ENCODE data around the gene RYR3.

Gene RYR3

DNA sequence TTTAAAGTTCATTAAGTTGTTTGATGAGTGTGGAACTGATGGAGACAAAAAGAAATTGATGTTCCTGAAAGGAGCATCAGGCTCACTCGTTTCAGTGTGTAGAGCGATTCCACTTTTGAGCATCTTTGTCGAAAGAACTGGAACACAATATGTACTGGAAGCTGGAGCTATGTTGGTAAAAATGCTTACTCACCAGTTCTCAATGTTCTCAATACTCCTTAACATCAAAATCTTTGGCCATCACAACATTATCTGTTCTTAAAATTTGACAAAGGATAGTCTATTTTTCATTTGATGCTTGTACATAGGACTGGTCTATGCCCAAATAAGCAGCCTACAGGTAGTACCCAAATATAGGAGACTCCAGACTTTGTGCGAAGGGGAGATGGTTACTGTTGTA, 18.7 kb downstream of the RYR3 start:
- Mint-ChIP-seq H3K27me3 (peaks cover 53% of the 10 kb centered on the region), H3K9me3 (peaks cover 4% of the 10 kb centered on the region), H3K4me1 (no peaks in the 10 kb centered on the region), H3K27ac (ENCODE audit: low read depth) (no peak overlapping the region), H3K36me3 (ENCODE audit: insufficient read depth) (no peaks in the 10 kb centered on the region), H3K4me3 (no peak overlapping the region)
- DNase-seq (ENCODE audit: low spot score in 2 of 2) = no peak
- no peak for ATAC-seq (replicated peaks; ENCODE audit: extremely low read depth, poor library complexity, severe bottlenecking)

DNA sequence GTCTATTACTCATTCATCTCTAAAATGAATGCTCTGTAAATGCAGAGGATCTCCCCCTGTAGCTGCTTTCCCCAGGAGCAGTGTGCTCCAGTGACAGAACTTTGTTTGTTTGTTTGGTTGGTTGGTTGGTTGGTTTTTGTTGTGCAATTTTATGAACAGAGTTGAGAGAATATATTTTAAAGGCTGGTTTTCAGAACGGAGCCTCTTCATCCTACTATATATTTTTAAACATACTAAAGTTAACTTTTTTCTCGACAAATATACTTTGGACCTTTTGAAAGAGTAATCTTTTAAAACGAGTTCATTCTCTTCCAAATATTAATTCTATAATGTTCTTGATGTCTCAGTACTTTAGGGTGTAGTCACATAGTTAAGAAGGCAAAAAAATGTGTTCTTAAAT, 20.2 kb downstream of the RYR3 start:
- ATAC-seq (replicated peaks; ENCODE audit: extremely low read depth, poor library complexity, severe bottlenecking) (no peak), DNase-seq (ENCODE audit: low spot score in 2 of 2) (no peak)
- Mint-ChIP-seq H3K27ac (ENCODE audit: low read depth) (no peak overlapping the region), H3K27me3 (peaks cover 53% of the 10 kb centered on the region), H3K4me1 (no peaks in the 10 kb centered on the region), H3K9me3 (peaks cover 4% of the 10 kb centered on the region), H3K4me3 (no peak overlapping the region), H3K36me3 (ENCODE audit: insufficient read depth) (no peaks in the 10 kb centered on the region)

DNA sequence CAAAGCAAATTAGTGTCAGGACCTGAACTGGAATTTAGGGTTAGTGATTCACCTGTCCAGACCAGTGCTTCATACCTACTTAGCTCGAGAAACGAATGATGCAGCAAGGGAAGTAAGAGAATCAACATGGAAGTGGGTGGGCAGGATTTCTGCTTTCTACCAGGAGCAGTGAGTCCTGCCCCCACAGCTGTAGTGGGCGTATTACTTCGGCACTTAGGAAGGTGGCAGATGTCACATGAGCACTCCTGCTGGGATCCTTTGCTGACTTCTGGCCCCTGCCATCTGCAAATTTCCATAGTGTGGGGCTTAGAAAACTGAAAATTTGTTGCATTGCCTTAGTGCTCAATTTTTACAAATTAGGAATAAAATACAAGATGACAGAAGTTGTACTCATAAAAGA, 31.2 kb downstream of the RYR3 start:
- ATAC-seq (replicated peaks; ENCODE audit: extremely low read depth, poor library complexity, severe bottlenecking) = no peak

DNA sequence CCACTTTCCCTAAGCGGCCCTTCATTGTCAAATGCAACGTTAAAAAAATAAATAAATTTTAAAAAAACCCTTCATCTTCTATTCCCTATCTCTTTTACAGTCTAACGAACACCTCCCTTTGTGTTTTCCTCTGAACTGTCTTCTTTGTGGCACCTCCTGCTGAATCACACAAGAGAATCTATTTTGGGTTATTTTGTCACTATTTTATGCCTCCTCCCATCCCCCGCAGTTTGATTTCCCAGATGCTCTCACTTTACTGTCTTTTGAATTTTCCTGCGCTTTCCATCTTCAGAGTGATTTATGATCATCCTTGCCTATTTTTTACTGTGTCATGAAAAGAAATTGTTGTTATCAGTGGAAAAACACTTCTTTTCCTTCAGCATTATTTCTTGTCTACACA, 32.5 kb downstream of the RYR3 start:
- Mint-ChIP-seq H3K27me3 (no peaks in the 10 kb centered on the region), H3K4me3 (no peak overlapping the region), H3K36me3 (ENCODE audit: insufficient read depth) (no peaks in the 10 kb centered on the region), H3K27ac (ENCODE audit: low read depth) (no peak overlapping the region), H3K9me3 (peaks cover 5% of the 10 kb centered on the region), H3K4me1 (no peaks in the 10 kb centered on the region)
- no peak for ATAC-seq (replicated peaks; ENCODE audit: extremely low read depth, poor library complexity, severe bottlenecking)
- no peak for DNase-seq (ENCODE audit: low spot score in 2 of 2)

More for the DNA sequence above, 31.2 kb downstream of the RYR3 start:
- H3K9me3 Mint-ChIP-seq = peaks cover 5% of the 10 kb centered on the region
- no peak overlapping the region for H3K27ac Mint-ChIP-seq (ENCODE audit: low read depth)
- no peak for DNase-seq (ENCODE audit: low spot score in 2 of 2)
- no peaks in the 10 kb centered on the region for H3K27me3 Mint-ChIP-seq
- no peaks in the 10 kb centered on the region for H3K4me1 Mint-ChIP-seq
- H3K4me3 Mint-ChIP-seq = no peak overlapping the region
- H3K36me3 Mint-ChIP-seq (ENCODE audit: insufficient read depth) = no peaks in the 10 kb centered on the region

DNA sequence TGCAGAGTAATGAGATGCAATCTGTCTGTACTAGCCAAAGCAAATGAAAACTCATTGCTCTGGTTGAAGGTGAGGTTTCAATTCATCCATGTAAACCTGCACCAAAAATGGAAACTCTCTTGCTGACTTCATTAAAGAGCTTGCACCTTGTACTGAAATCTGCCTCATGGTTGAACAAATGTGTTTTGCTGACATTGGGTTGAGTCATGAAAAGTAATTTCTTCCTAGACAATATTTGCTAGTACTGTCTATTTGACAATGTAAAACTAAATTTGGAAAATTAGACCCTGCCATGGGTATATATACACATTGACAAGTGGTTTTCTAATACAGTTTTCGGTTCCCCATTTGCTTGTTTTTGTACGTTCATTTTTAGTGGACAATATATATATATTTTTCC, 33.3 kb downstream of the RYR3 start:
- H3K27me3 Mint-ChIP-seq = no peaks in the 10 kb centered on the region
- ATAC-seq (replicated peaks; ENCODE audit: extremely low read depth, poor library complexity, severe bottlenecking) = no peak
- no peak overlapping the region for H3K27ac Mint-ChIP-seq (ENCODE audit: low read depth)
- H3K36me3 Mint-ChIP-seq (ENCODE audit: insufficient read depth) = no peaks in the 10 kb centered on the region
- DNase-seq (ENCODE audit: low spot score in 2 of 2) = no peak
- H3K4me1 Mint-ChIP-seq = no peaks in the 10 kb centered on the region
- peaks cover 4% of the 10 kb centered on the region for H3K9me3 Mint-ChIP-seq
- H3K4me3 Mint-ChIP-seq = no peak overlapping the region

DNA sequence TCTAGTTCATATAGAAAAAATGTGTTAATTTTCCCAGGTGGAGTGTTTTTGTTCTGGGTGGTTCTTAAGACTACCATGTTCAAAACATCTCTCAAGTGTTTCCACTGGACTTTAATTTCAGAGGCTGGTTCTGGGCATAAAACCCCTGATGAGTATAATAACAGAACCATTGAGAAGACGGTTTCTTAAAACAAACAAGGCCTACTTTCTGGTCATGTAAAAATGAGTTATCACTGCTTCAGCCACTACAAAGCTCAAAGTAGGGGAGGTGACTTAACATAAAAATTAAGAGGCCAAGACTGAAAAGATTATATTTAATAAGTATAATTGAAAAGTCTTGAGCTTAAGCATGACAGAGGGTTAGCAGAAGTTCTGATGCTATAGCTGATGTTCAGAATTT, 33.8 kb downstream of the RYR3 start:
- no peak overlapping the region for H3K27ac Mint-ChIP-seq (ENCODE audit: low read depth)
- H3K4me3 Mint-ChIP-seq = no peak overlapping the region
- no peaks in the 10 kb centered on the region for H3K9me3 Mint-ChIP-seq
- no peaks in the 10 kb centered on the region for H3K27me3 Mint-ChIP-seq
- H3K4me1 Mint-ChIP-seq = no peaks in the 10 kb centered on the region
- DNase-seq (ENCODE audit: low spot score in 2 of 2) = no peak
- no peaks in the 10 kb centered on the region for H3K36me3 Mint-ChIP-seq (ENCODE audit: insufficient read depth)
- ATAC-seq (replicated peaks; ENCODE audit: extremely low read depth, poor library complexity, severe bottlenecking) = no peak

DNA sequence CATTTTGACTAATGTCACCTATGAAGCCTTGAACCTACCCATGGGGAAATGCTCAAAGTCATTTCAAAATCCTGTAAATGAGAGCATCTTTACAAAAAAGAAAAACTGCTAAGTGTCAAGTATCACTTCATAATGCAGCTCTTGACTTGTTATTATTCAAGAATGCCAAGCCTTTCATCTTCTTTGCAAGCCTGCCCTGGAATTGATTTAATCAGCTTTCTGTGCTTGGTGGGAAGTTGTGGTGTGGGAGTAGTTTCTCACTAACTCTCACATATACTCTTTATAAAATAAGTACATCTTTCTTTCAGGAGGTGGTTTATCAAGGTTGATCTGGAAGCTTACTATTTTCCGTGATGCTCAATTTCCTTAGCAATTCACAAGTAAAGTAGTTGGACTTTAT, 43.6 kb downstream of the RYR3 start:
- Mint-ChIP-seq H3K27ac (ENCODE audit: low read depth) (no peak overlapping the region), H3K27me3 (no peaks in the 10 kb centered on the region), H3K9me3 (no peaks in the 10 kb centered on the region), H3K4me1 (no peaks in the 10 kb centered on the region), H3K36me3 (ENCODE audit: insufficient read depth) (no peaks in the 10 kb centered on the region), H3K4me3 (no peak overlapping the region)
- no peak for ATAC-seq (replicated peaks; ENCODE audit: extremely low read depth, poor library complexity, severe bottlenecking)
- no peak for DNase-seq (ENCODE audit: low spot score in 2 of 2)

DNA sequence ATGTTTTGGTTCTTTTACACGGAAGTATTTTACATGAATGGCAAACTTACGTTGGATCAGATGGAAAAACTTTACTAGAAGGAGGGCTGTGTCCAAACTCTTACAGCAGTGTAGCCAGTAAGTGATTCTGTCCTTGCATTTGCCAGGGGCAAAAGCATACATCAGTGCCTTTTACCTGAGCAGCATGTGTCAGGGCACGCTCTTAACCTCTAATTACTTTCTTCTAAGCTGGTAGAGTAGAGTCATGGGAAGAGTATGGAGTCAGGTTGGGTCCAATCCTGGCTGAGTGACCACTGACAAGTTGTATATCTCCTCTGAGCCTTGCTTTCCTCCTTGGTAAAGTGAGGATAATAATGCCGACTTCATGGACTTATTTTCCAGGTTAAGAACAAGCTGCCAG, 47.1 kb downstream of the RYR3 start:
- Mint-ChIP-seq H3K36me3 (ENCODE audit: insufficient read depth) (no peaks in the 10 kb centered on the region), H3K27ac (ENCODE audit: low read depth) (no peak overlapping the region), H3K4me1 (no peaks in the 10 kb centered on the region), H3K4me3 (no peak overlapping the region), H3K27me3 (no peaks in the 10 kb centered on the region), H3K9me3 (no peaks in the 10 kb centered on the region)
- ATAC-seq (replicated peaks; ENCODE audit: extremely low read depth, poor library complexity, severe bottlenecking) = no peak
- no peak for DNase-seq (ENCODE audit: low spot score in 2 of 2)

DNA sequence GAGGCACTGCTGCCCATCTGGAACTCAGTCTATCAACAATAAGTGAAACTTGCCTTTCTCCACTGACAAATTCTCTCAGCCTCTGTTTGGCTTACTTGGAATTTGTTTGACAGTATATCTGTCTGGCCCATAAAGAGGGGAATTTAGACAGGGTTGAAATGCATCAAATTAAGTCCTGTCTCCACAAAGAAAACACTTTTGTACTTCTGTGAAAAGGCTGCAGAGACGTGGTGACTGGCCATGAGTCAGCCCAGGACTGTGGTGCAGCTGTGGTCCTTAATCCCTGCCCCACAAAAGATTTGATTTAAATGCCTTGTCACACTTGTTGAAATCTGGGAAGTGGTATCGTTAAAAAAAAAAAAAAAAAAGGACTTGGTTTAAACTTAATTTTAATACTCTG, 47.5 kb downstream of the RYR3 start:
- H3K27ac Mint-ChIP-seq (ENCODE audit: low read depth) = no peak overlapping the region
- no peak overlapping the region for H3K4me3 Mint-ChIP-seq
- no peaks in the 10 kb centered on the region for H3K9me3 Mint-ChIP-seq
- no peaks in the 10 kb centered on the region for H3K27me3 Mint-ChIP-seq
- no peak for DNase-seq (ENCODE audit: low spot score in 2 of 2)
- H3K4me1 Mint-ChIP-seq = no peaks in the 10 kb centered on the region
- ATAC-seq (replicated peaks; ENCODE audit: extremely low read depth, poor library complexity, severe bottlenecking) = no peak
- H3K36me3 Mint-ChIP-seq (ENCODE audit: insufficient read depth) = no peaks in the 10 kb centered on the region

DNA sequence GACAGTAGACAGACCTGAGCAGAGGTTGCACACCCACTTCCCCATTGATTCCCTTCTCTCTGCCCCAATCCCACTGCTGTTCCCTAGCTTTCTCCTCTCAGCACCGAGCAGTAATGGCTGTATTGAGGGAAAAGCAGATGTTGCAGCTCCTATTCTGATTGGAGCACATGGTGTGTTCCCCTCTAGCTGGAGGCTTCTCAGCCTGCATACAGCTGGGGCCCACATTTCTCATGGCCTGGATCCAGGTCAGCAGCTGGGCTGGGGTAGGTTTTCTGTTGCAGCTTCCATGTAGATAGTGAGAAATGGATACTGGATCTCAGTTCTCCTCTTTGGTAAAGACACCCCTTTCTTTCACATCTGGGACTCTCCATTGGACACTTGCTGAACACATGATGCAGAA, 50.1 kb downstream of the RYR3 start:
- no peak overlapping the region for H3K4me3 Mint-ChIP-seq
- H3K36me3 Mint-ChIP-seq (ENCODE audit: insufficient read depth) = no peaks in the 10 kb centered on the region
- H3K27me3 Mint-ChIP-seq = no peaks in the 10 kb centered on the region
- no peaks in the 10 kb centered on the region for H3K9me3 Mint-ChIP-seq
- DNase-seq (ENCODE audit: low spot score in 2 of 2) (no peak), ATAC-seq (replicated peaks; ENCODE audit: extremely low read depth, poor library complexity, severe bottlenecking) (no peak)
- H3K4me1 Mint-ChIP-seq = no peaks in the 10 kb centered on the region
- H3K27ac Mint-ChIP-seq (ENCODE audit: low read depth) = no peak overlapping the region

DNA sequence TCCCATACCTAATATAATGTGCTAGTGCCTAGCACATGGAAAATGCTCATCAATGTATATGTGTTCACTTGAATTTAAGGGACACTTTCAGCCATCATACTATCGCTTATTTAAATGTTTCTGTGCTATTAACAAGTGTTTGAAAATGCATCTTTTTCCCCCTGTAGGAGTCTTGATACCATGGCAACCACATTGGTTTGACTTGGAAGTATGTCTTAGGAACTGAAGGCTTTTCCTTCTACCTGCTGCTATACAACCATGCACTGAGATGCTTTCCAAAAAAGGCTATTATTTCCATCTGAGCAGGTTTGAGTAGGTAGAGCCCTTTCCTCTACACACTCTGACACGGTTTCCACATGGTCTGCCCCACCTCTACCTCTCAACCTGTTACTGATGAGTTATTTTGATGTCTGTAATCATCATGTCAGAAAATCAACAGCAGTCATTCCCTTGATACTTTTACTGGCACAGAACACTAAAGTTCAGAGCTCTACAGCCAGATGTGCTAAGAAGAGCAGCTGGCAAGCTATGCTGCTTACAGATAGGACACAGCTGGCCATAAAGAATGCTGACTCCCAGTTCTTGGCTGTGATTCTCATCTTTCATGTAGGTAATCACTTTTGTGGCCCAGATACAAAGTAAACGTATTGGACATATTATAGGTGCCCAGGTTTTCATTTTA, 59.3 kb downstream of the RYR3 start:
- DNase-seq (ENCODE audit: low spot score in 2 of 2) (no peak), ATAC-seq (replicated peaks; ENCODE audit: extremely low read depth, poor library complexity, severe bottlenecking) (no peak)
- Mint-ChIP-seq H3K4me1 (no peaks in the 10 kb centered on the region), H3K27me3 (peaks cover 8% of the 10 kb centered on the region), H3K4me3 (no peak overlapping the region), H3K9me3 (no peaks in the 10 kb centered on the region), H3K27ac (ENCODE audit: low read depth) (no peak overlapping the region), H3K36me3 (ENCODE audit: insufficient read depth) (no peaks in the 10 kb centered on the region)

DNA sequence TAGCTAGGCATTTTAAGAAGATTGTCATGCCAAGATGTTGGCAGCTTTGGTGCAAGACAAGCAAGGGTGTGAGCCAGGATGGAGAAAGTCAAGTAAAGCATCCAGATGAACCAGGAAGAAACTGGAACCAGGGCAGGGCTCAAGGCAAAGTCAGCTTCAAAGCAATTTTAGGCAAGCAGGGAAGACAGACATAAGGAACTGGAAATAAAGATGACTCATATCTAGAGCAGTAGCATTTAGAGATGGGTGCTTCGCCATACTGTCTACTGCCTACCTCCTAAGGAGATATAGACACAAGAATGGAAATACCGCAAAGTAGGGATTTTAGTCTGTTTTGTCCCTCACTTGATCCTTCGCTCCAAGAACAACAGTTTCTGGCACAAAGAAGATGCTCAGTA, 59.9 kb downstream of the RYR3 start:
- no peak for DNase-seq (ENCODE audit: low spot score in 2 of 2)
- Mint-ChIP-seq H3K27ac (ENCODE audit: low read depth) (no peak overlapping the region), H3K27me3 (peaks cover 8% of the 10 kb centered on the region), H3K4me3 (no peak overlapping the region), H3K4me1 (no peaks in the 10 kb centered on the region), H3K36me3 (ENCODE audit: insufficient read depth) (no peaks in the 10 kb centered on the region), H3K9me3 (no peaks in the 10 kb centered on the region)
- no peak for ATAC-seq (replicated peaks; ENCODE audit: extremely low read depth, poor library complexity, severe bottlenecking)

DNA sequence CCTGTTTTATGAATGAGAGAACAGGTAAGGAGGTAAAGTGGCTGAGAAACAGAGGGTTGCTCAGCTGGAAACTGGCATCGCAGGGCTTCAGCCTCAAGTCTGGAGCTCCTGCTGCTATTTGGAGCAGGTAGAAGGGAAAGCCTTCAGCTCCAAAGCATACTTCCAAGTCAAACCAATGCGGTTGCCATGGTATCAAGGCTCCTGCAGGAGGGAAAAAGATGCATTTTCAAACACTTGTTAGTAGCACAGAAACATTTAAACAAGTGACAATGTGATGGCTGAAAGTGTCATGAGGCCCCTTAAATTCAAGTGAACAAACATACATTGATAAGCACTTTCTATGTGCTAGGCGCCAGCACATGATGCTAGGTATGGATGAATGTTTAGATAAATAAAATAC, 60.4 kb downstream of the RYR3 start:
- no peaks in the 10 kb centered on the region for H3K9me3 Mint-ChIP-seq
- H3K27me3 Mint-ChIP-seq = peaks cover 8% of the 10 kb centered on the region
- no peaks in the 10 kb centered on the region for H3K36me3 Mint-ChIP-seq (ENCODE audit: insufficient read depth)
- no peak overlapping the region for H3K27ac Mint-ChIP-seq (ENCODE audit: low read depth)
- DNase-seq (ENCODE audit: low spot score in 2 of 2) (no peak), ATAC-seq (replicated peaks; ENCODE audit: extremely low read depth, poor library complexity, severe bottlenecking) (no peak)
- H3K4me1 Mint-ChIP-seq = no peaks in the 10 kb centered on the region
- no peak overlapping the region for H3K4me3 Mint-ChIP-seq

Measured in central memory CD8-positive, alpha-beta T cell (primary cell).